ENCODE measurements around the gene NTSR2.

The NTSR2 gene

GRCh38 chr2:11683966-11684365, 14.0 kb upstream of the NTSR2 start:
- H3K9ac ChIP-seq (ENCODE audit: low read length): no peak overlapping the region
- H3K4me3 ChIP-seq (ENCODE audit: low read length): no peak overlapping the region
- no peaks in the 10 kb centered on the region for H3K36me3 ChIP-seq (ENCODE audit: control insufficient read depth, low read depth, low read length)
- H3K9me3 ChIP-seq (ENCODE audit: control insufficient read depth, low read depth, low read length): no peaks in the 10 kb centered on the region
- peaks cover 13% of the 10 kb centered on the region for H3K4me1 ChIP-seq (ENCODE audit: control insufficient read depth, low read depth, low read length)
- no peak overlapping the region for H3K27ac ChIP-seq (ENCODE audit: low read length)
- H3K27me3 ChIP-seq (ENCODE audit: control insufficient read depth, insufficient read depth, low read length): no peaks in the 10 kb centered on the region

GRCh38 chr2:11683476-11683875, 13.5 kb upstream of the NTSR2 start:
- Histone ChIP-seq H3K9me3 (ENCODE audit: control insufficient read depth, low read depth, low read length) (no peaks in the 10 kb centered on the region), H3K9ac (ENCODE audit: low read length) (no peak overlapping the region), H3K36me3 (ENCODE audit: control insufficient read depth, low read depth, low read length) (no peaks in the 10 kb centered on the region), H3K4me1 (ENCODE audit: control insufficient read depth, low read depth, low read length) (peaks cover 13% of the 10 kb centered on the region), H3K27ac (ENCODE audit: low read length) (no peak overlapping the region), H3K27me3 (ENCODE audit: control insufficient read depth, insufficient read depth, low read length) (no peaks in the 10 kb centered on the region), H3K4me3 (ENCODE audit: low read length) (no peak overlapping the region)

- Histone ChIP-seq H3K9me3 (ENCODE audit: control insufficient read depth, low read depth, low read length) (no peaks in the 10 kb centered on the region), H3K4me1 (ENCODE audit: control insufficient read depth, low read depth, low read length) (peaks cover 14% of the 10 kb centered on the region), H3K27me3 (ENCODE audit: control insufficient read depth, insufficient read depth, low read length) (peaks cover 4% of the 10 kb centered on the region), H3K36me3 (ENCODE audit: control insufficient read depth, low read depth, low read length) (no peaks in the 10 kb centered on the region), H3K4me3 (ENCODE audit: low read length) (no peak overlapping the region), H3K9ac (ENCODE audit: low read length) (no peak overlapping the region), H3K27ac (ENCODE audit: low read length) (no peak overlapping the region)
Measured at GRCh38 chr2:11682590-11682915, 12.6 kb upstream of the NTSR2 start.

DNA sequence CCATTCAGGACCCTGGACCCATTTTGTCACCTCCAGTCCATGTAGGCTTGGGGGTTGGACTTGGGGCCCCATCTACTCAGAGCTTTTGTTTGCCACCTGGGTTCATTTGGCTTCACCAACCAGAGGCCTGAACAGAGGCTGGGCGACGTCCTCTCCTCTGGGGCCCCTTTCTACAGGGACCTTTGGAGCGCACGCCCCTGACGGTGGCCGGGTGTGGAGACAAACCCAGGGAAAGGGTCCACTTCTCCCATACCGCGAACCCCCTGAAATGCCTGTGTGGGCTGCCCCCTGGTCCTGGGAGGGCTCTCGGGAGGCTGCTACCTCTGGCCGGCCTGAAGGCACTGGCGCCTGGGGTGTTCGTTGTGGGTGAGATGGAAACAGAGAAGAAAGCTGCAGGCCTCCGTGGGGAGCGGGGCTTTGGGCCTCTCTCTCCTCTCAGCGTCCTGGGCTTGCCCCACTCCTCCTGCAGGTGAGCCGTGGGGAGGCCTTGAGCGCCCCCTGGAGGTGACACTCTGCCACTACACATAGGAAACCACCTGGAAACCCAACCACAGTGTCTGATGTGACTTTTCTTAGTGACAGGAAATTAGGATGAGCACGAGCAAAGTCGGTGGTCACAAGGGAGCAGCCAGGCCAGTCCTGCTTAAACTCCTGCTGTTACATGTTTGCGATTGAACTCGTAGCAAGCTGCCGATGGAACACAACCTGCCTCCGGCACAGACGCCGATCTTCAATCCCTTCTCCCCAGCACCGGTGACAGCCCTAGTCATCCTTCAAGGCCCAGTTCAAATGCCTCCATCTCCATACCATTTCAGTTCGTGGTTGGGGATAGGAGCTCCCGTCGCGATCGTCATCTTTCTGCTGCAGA, 12.0 kb upstream of the NTSR2 start:
- Histone ChIP-seq H3K27me3 (ENCODE audit: control insufficient read depth, insufficient read depth, low read length) (peaks cover 4% of the 10 kb centered on the region), H3K9me3 (ENCODE audit: control insufficient read depth, low read depth, low read length) (no peaks in the 10 kb centered on the region), H3K9ac (ENCODE audit: low read length) (no peak overlapping the region), H3K36me3 (ENCODE audit: control insufficient read depth, low read depth, low read length) (no peaks in the 10 kb centered on the region), H3K27ac (ENCODE audit: low read length) (no peak overlapping the region), H3K4me3 (ENCODE audit: low read length) (no peak overlapping the region), H3K4me1 (ENCODE audit: control insufficient read depth, low read depth, low read length) (peaks cover 20% of the 10 kb centered on the region)

DNA sequence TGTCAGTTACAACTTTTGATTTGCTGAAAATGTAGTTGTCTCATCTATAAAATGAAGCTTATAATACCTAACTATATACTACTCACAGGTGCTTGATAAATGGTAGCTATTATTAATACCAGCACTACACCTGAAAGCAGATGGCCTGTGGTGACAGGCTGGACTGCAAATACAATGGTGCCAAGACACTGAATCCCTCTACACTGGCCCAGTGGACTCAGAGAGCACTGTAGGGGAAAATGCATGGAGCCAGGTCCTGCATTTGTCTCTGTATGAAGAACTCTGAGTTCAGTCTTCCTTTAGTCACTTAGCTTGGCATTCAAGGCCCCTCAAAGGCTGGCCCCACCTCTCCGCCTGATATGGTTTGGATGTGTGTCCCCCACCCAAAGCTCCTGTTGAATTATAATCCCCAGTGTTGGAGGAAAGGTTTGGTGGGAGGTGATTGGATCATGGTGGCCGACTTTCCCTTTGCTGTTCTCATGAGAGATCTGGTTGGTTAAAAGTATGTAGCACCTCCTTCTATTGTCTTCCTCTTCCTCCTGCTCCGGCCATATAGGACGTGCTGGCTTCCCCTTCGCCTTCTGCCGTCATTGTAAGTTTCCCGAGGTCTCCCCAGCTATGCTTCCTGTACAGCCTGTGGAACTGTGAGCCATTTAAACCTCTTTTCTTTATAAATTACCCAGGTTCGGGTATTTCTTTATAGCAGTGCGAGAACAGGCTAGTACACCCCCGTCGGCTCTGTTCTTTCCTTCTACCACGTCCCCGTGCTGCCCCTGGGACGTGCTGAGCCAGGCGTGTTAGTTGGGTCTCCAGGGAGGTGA, 11.1 kb upstream of the NTSR2 start:
- H3K9ac ChIP-seq (ENCODE audit: low read length): no peak overlapping the region
- no peak overlapping the region for H3K27ac ChIP-seq (ENCODE audit: low read length)
- peaks cover 21% of the 10 kb centered on the region for H3K4me1 ChIP-seq (ENCODE audit: control insufficient read depth, low read depth, low read length)
- peaks cover 9% of the 10 kb centered on the region for H3K27me3 ChIP-seq (ENCODE audit: control insufficient read depth, insufficient read depth, low read length)
- no peak overlapping the region for H3K4me3 ChIP-seq (ENCODE audit: low read length)
- no peaks in the 10 kb centered on the region for H3K9me3 ChIP-seq (ENCODE audit: control insufficient read depth, low read depth, low read length)
- no peaks in the 10 kb centered on the region for H3K36me3 ChIP-seq (ENCODE audit: control insufficient read depth, low read depth, low read length)

- peaks cover 14% of the 10 kb centered on the region for H3K27me3 ChIP-seq (ENCODE audit: control insufficient read depth, insufficient read depth, low read length)
- no peaks in the 10 kb centered on the region for H3K9me3 ChIP-seq (ENCODE audit: control insufficient read depth, low read depth, low read length)
- peaks cover 21% of the 10 kb centered on the region for H3K4me1 ChIP-seq (ENCODE audit: control insufficient read depth, low read depth, low read length)
- no peak overlapping the region for H3K4me3 ChIP-seq (ENCODE audit: low read length)
- H3K27ac ChIP-seq (ENCODE audit: low read length): no peak overlapping the region
- H3K36me3 ChIP-seq (ENCODE audit: control insufficient read depth, low read depth, low read length): no peaks in the 10 kb centered on the region
- H3K9ac ChIP-seq (ENCODE audit: low read length): no peak overlapping the region
Measured at GRCh38 chr2:11680182-11680900, 10.3 kb upstream of the NTSR2 start.

- Histone ChIP-seq H3K4me1 (ENCODE audit: control insufficient read depth, low read depth, low read length) (peaks cover 21% of the 10 kb centered on the region), H3K9me3 (ENCODE audit: control insufficient read depth, low read depth, low read length) (no peaks in the 10 kb centered on the region), H3K36me3 (ENCODE audit: control insufficient read depth, low read depth, low read length) (no peaks in the 10 kb centered on the region), H3K9ac (ENCODE audit: low read length) (no peak overlapping the region), H3K27ac (ENCODE audit: low read length) (no peak overlapping the region), H3K4me3 (ENCODE audit: low read length) (no peak overlapping the region), H3K27me3 (ENCODE audit: control insufficient read depth, insufficient read depth, low read length) (peaks cover 17% of the 10 kb centered on the region)
Measured at GRCh38 chr2:11679486-11680181, 9.6 kb upstream of the NTSR2 start.

DNA sequence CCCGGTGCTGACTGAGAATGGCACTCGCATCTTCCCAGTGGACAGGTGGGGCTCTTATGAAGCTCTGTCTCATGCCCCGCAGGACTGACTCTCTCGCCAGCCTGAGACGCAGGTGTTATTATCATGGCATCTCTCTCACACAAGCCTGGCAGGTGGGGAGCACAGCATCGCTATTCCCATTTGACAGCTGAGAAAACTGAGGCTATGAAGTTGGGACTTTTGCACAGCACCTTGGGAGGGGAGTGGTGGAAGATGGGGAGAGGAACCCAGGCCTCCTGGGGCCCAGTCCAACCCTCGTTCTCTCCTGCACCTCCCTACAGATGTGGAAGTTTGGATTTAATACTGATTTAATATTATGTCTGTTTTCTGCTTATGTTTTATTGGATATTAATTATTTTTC, 9.0 kb upstream of the NTSR2 start:
- no peak overlapping the region for H3K27ac ChIP-seq (ENCODE audit: low read length)
- no peak overlapping the region for H3K9ac ChIP-seq (ENCODE audit: low read length)
- H3K4me1 ChIP-seq (ENCODE audit: control insufficient read depth, low read depth, low read length): peaks cover 21% of the 10 kb centered on the region
- no peaks in the 10 kb centered on the region for H3K9me3 ChIP-seq (ENCODE audit: control insufficient read depth, low read depth, low read length)
- no peaks in the 10 kb centered on the region for H3K36me3 ChIP-seq (ENCODE audit: control insufficient read depth, low read depth, low read length)
- H3K4me3 ChIP-seq (ENCODE audit: low read length): no peak overlapping the region
- peaks cover 17% of the 10 kb centered on the region for H3K27me3 ChIP-seq (ENCODE audit: control insufficient read depth, insufficient read depth, low read length)

- no peak overlapping the region for H3K4me3 ChIP-seq (ENCODE audit: low read length)
- H3K36me3 ChIP-seq (ENCODE audit: control insufficient read depth, low read depth, low read length): no peaks in the 10 kb centered on the region
- H3K9me3 ChIP-seq (ENCODE audit: control insufficient read depth, low read depth, low read length): no peaks in the 10 kb centered on the region
- H3K27me3 ChIP-seq (ENCODE audit: control insufficient read depth, insufficient read depth, low read length): peaks cover 17% of the 10 kb centered on the region
- no peak overlapping the region for H3K27ac ChIP-seq (ENCODE audit: low read length)
- H3K4me1 ChIP-seq (ENCODE audit: control insufficient read depth, low read depth, low read length): peaks cover 21% of the 10 kb centered on the region
- H3K9ac ChIP-seq (ENCODE audit: low read length): no peak overlapping the region
Measured at GRCh38 chr2:11678306-11678960, 8.4 kb upstream of the NTSR2 start.

GRCh38 chr2:11677136-11678055, 7.4 kb upstream of the NTSR2 start:
- H3K4me3 ChIP-seq (ENCODE audit: low read length): peak overlapping the region; percentile 3
- no peaks in the 10 kb centered on the region for H3K9me3 ChIP-seq (ENCODE audit: control insufficient read depth, low read depth, low read length)
- no peak overlapping the region for H3K9ac ChIP-seq (ENCODE audit: low read length)
- no peaks in the 10 kb centered on the region for H3K36me3 ChIP-seq (ENCODE audit: control insufficient read depth, low read depth, low read length)
- no peak overlapping the region for H3K27ac ChIP-seq (ENCODE audit: low read length)
- H3K27me3 ChIP-seq (ENCODE audit: control insufficient read depth, insufficient read depth, low read length): peaks cover 17% of the 10 kb centered on the region
- peaks cover 21% of the 10 kb centered on the region for H3K4me1 ChIP-seq (ENCODE audit: control insufficient read depth, low read depth, low read length)
